Ovary (tissue), 9 donors: Measurements from ENCODE around the gene PPM1H. TPM values are rescaled to one million over a fixed set of nuclear protein-coding genes. Genes with fewer than 3 reads are reported as not detected.

ENCODE experiments used
- DNase-seq, 5 donors: peaks; one replicate each; pipeline ENCODE4 v3.0.0-alpha.2; 2019 to 2020
- H3K27ac ChIP-seq, 2 donors: fragments of 200-600 bp; one replicate each; pipeline versions ENCODE4 v1.5.1 to v1.8.0; 2019 to 2022
- H3K27me3 ChIP-seq: fragments of 200-600 bp; one replicate; pipeline ENCODE4 v1.8.0; 2022
- H3K36me3 ChIP-seq: fragments of 200-600 bp; sonication (generic); one replicate; pipeline ENCODE4 v1.5.1; 2019
- H3K4me1 ChIP-seq: one replicate; pipeline ENCODE4 v1.8.1; 2013; ENCODE audit warnings: mild to moderate bottlenecking, moderate library complexity; ENCODE audit not compliant: insufficient read depth
- H3K4me3 ChIP-seq: fragments of 200-600 bp; sonication (generic); one replicate; pipeline ENCODE4 v1.5.1; 2017
- H3K9me3 ChIP-seq, 2 donors: fragments of 200-600 bp in 1 of 2; sonication (generic) in 1 of 2; one replicate each; pipeline versions ENCODE4 v1.5.1 to v1.8.1; 2013 to 2019; ENCODE audit warnings: mild to moderate bottlenecking in 1 of 2, moderate library complexity in 1 of 2
- EP300 ChIP-seq: sonication (generic); formaldehyde crosslinking; IDR thresholded peaks from one replicate; pipeline ENCODE4 v1.6.1; 2017; ENCODE audit warnings: antibody characterized with exemption
- POLR2A ChIP-seq: fragments of 450-650 bp; IDR thresholded peaks from one replicate; pipeline ENCODE4 v1.6.1; 2017; ENCODE audit warnings: antibody characterized with exemption, mild to moderate bottlenecking, moderate library complexity
- WGBS, 3 donors: extraction: QIAGEN DNeasy Blood & Tissue Kit in 1 of 3; methylation state at CpG; one replicate each; pipeline versions ENCODE4 v1.1.5 to v1.1.7; 2013 to 2017; 5-methylcytosine and 5-hydroxymethylcytosine counted together
- intact Hi-C, 4 donors: fragments of 100-400 bp; cut with DNase I; formaldehyde crosslinking; loops; one replicate each; pipeline versions ENCODE4 v1.11.0 to v1.15.1; 2022 to 2023
- polyA plus RNA-seq, 2 donors: library from polyadenylated mRNA; stranded (reverse); fragments of 200-250 nt in 1 of 2; fragments of 350-450 nt in 1 of 2; fragmentation: Illumina TruSeq in 1 of 2; extraction: RNeasy Lipid Tissue Mini Kit (QIAGEN cat#74804) in 1 of 2; gene quantifications; one replicate each; pipeline ENCODE4 v1.2.3, GENCODE V29; 2013 to 2014
- total RNA-seq, 7 donors: library from RNA; depleted of rRNA in 2 of 7; stranded (reverse); fragments of >200 nt in 2 of 7; fragmentation: NEBNext Ultra II Directional in 3 of 7; extraction: Animal tissue kit (Norgen Biotek cat#: 25700) in 3 of 7; gene quantifications; one replicate each; pipeline versions ENCODE4 v1.1.0 to v1.2.4, GENCODE V29; 2016 to 2023
- TF ChIP-seq, protein P1 (sequence below), 3 donors: fragments of 450-650 bp in 2 of 3; fragments of 200-600 bp in 1 of 3; IDR thresholded peaks; one replicate each; pipeline versions ENCODE4 v1.5.1 to v1.8.0; 2016 to 2022; ENCODE audit warnings: antibody characterized with exemption in 3 of 3, mild to moderate bottlenecking in 1 of 3
- donor health status: DM: no; HTN: no; CAD: no; lungs with moderate emphysema.
- donor health status: DM: no; HTN: no; CAD: no.
- donor health status: Bipolar disorder and iron deficiency.
- donor health status: DM: yes; HTN: yes; CAD: no.
- donor health status: DM: no; HTN: no; CAD: no.
- donor health status: DM: yes; HTN: yes; CAD: no.

Gene PPM1H
- total and polyA plus RNA-seq, 9 donors = 1.6 to 45.4 (median 12.0) TPM

DNA sequence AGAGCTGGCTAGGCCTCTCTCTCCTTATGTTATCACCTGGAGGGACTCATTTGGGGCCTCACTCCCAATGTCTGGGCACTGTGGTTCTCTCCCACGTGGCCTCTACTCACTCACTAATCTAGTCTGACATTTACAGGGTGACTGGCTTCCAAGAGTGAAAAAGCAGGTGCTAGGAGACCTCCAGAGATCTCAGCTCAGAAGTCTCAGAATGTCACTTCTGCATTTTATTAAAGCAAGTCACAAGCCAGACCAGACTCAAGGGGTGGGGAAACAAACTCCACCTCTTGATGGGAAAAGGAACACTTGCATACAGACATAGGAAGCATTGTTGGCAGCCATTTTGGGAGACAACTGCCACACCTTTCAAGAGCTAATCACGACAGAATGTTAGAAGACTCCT lies 292.5 kb downstream of the PPM1H start:
- intact Hi-C loops = no loop called here
- DNase-seq = no peak
- Histone ChIP-seq H3K9me3 (no peaks in the 10 kb centered on the region), H3K27me3 (no peaks in the 10 kb centered on the region), H3K4me3 (no peak overlapping the region), H3K36me3 (no peaks in the 10 kb centered on the region), H3K4me1 (no peaks in the 10 kb centered on the region), H3K27ac (no peak overlapping the region)
- TF ChIP-seq POLR2A = no peak
- TF ChIP-seq, protein P1, sequence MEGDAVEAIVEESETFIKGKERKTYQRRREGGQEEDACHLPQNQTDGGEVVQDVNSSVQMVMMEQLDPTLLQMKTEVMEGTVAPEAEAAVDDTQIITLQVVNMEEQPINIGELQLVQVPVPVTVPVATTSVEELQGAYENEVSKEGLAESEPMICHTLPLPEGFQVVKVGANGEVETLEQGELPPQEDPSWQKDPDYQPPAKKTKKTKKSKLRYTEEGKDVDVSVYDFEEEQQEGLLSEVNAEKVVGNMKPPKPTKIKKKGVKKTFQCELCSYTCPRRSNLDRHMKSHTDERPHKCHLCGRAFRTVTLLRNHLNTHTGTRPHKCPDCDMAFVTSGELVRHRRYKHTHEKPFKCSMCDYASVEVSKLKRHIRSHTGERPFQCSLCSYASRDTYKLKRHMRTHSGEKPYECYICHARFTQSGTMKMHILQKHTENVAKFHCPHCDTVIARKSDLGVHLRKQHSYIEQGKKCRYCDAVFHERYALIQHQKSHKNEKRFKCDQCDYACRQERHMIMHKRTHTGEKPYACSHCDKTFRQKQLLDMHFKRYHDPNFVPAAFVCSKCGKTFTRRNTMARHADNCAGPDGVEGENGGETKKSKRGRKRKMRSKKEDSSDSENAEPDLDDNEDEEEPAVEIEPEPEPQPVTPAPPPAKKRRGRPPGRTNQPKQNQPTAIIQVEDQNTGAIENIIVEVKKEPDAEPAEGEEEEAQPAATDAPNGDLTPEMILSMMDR (IDR thresholded peaks at IDR 0.05) = no peak
- TF ChIP-seq EP300 = no peak
- WGBS, 3 donors = 69 to 80% (median 74%) methylated on average over 2 of the region's 2 CpGs

DNA sequence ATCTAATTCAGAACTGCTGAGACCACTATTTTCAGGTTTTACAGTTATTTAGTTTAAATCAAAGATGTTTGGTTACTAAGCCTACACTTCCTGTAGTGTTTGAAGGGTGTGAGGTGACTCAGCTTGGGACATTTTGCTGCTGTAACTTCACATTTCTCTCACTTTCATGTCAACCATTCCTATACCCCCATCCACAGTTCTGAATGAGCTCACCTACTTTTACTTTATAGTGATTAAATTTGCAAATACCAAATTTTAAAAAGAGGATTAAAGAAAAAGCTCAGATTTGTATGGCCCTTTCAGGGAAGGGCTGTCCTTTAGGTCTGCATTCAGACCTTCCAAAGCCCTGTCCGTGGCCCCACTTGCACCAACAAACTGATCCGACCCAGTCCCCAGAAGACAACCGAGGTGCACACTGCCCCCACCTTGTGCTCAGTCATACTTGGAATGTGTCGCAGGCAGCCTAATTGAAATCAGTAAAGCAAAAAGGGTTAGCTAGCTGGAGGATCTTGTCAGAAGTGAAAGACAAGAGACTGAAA lies 294.0 kb downstream of the PPM1H start:
- no peaks in the 10 kb centered on the region for H3K36me3 ChIP-seq
- 68 to 78% (median 71%) methylated on average over 4 of the region's 4 CpGs for WGBS, 3 donors
- no peaks in the 10 kb centered on the region for H3K4me1 ChIP-seq
- no peaks in the 10 kb centered on the region for H3K9me3 ChIP-seq
- TF ChIP-seq, protein P1 (IDR thresholded peaks at IDR 0.05) = no peak
- TF ChIP-seq POLR2A (no peak), EP300 (no peak)
- H3K27ac ChIP-seq = no peak overlapping the region
- no peaks in the 10 kb centered on the region for H3K27me3 ChIP-seq
- no peak for DNase-seq
- H3K4me3 ChIP-seq = no peak overlapping the region
- intact Hi-C loops = no loop called here

DNA sequence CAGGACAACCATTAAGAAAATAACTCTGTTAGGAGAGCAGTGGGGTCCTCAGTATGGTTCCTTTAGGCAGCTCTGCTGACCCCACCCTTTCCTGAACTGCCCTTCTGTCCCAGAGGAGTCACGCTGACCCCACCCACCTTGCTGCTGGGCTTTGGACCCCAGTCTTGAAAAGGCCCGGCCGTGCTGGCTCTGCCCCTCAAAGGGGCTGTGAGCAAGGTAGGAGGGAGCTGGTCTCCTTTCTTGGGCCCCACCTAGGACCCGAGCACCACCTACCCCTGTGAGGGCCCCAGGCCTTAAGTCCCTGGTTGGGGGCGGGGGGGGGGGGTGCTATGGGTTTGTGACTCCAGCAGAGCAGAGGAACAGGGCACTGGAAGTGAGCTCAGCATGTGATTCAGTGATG lies 297.3 kb downstream of the PPM1H start:
- intact Hi-C loops = no loop called here
- TF ChIP-seq, protein P1 (IDR thresholded peaks at IDR 0.05) = no peak
- TF ChIP-seq POLR2A (no peak), EP300 (no peak)
- H3K27me3 ChIP-seq = no peaks in the 10 kb centered on the region
- H3K36me3 ChIP-seq = no peaks in the 10 kb centered on the region
- H3K4me1 ChIP-seq = peaks cover under 1% of the 10 kb centered on the region
- 69 to 75% (median 74%) methylated on average over 5 of the region's 5 CpGs for WGBS, 3 donors
- no peak for DNase-seq
- H3K27ac ChIP-seq = no peak overlapping the region
- no peak overlapping the region for H3K4me3 ChIP-seq
- no peaks in the 10 kb centered on the region for H3K9me3 ChIP-seq

DNA sequence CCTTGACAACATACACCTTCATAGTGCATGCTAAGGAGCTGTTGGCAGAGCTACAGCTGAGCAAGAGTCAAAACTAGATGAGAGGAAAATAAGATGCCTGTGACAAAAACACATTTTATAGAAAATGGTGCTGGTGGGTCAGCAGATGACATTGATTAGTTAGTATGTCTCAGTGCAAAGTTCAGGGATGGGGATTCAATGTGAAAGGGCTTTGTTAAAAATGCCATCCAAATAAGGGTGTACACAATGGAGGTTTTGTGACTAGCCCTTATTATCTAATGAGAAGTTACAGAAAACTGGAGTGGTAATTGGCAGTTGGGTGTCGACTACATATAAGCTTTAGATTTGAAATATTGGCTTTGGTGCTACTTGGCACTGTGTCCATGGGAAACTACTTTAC lies 299.3 kb downstream of the PPM1H start:
- no peaks in the 10 kb centered on the region for H3K9me3 ChIP-seq
- no peak overlapping the region for H3K4me3 ChIP-seq
- no peak for DNase-seq
- peaks cover 2% of the 10 kb centered on the region for H3K4me1 ChIP-seq
- WGBS, 3 donors = 87 to 97% (median 88%) methylated on average over 1 of the region's 1 CpG
- H3K36me3 ChIP-seq = no peaks in the 10 kb centered on the region
- no peaks in the 10 kb centered on the region for H3K27me3 ChIP-seq
- H3K27ac ChIP-seq = no peak overlapping the region
- TF ChIP-seq EP300 = no peak
- TF ChIP-seq POLR2A = no peak
- intact Hi-C loops = no loop called here

DNA sequence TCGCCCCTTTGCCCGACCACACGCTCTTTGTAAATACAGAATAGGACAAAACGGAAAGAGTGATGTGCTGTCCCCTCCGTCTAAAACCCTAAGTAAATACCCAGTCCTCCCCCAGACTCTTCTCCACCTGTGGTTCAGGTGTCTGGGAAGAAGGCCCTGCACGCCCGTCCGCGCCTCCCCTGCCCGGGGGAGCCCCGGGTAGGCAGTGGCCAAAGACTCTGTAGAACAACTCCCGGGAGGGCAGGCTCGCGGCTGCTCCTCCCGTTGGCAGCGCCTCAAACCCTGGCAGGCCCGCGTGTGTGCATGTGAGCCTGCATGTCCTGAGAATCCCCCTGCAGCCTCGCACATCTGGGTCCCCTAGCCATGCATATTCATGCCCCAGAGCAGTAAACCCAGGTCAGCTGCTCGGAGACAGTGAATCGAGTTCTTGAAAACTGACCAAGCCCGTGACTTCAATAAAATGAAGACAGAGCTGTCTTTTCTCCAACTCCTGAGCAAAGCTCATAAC lies 302.5 kb downstream of the PPM1H start:
- DNase-seq = peak; percentile 35 to 69 (median 54)
- peak overlapping the region in 1 of 2 donors; percentile 17 for H3K27ac ChIP-seq
- intact Hi-C loops = no loop called here

More for the DNA sequence above, 302.5 kb downstream of the PPM1H start:
- Histone ChIP-seq H3K27me3 (no peaks in the 10 kb centered on the region), H3K4me1 (peaks cover 2% of the 10 kb centered on the region), H3K9me3 (no peaks in the 10 kb centered on the region), H3K36me3 (no peaks in the 10 kb centered on the region), H3K4me3 (peak overlapping the region; percentile 55)
- TF ChIP-seq, protein P1 (IDR thresholded peaks at IDR 0.05) = no peak
- TF ChIP-seq POLR2A (no peak), EP300 (no peak)
- 1 to 2% (median 1%) methylated on average over 22 of the region's 22 CpGs for WGBS, 3 donors
